ENCODE results near the gene GRK4.
A peak's percentile ranks its signal among the peaks of the same experiment; 100 is the strongest.
"Not testable (repeated sequence)": the region's sequence is repeated elsewhere in the genome, so short reads cannot be mapped to it uniquely, and the experiment has no call there.

GRK4 gene

GRCh38 chr4:2963175-2963965 is at the start of gene GRK4, which contains the start of gene NOP14:
GRK4 (plus strand) TSS chr4:2963571; CDS start chr4:2964071, 500 bp downstream.
NOP14 (minus strand) TSS chr4:2963406; CDS start chr4:2963319, 87 bp downstream.
- DNase-seq (ENCODE audit: low spot score) = peak; percentile 95

- DNase-seq (ENCODE audit: low spot score) = no peak
Measured at GRCh38 chr4:2914256-2915126, 48.9 kb upstream of the GRK4 start.

DNA sequence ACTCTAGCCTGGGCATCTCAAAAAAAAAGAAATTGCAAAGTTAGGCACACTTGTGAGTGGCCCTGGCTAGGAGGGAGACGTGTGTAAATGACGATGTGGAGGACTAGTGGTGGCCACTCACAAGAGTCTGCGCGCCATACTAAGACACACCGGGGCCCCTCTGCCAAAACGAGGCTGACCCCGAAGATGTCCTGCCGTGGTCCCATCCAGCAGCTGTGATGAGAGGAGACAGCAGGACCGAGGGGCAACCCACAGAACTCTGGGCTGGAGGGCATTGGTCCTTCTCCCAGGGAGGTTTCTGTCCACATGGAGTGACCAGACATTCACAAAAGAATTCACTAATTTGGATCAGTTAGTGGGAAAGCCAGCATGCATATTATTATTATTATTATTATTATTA is 47.6 kb upstream of the GRK4 start:
- no peak for DNase-seq (ENCODE audit: low spot score)

- not testable (repeated sequence) for DNase-seq (ENCODE audit: low spot score)
Measured at GRCh38 chr4:2916696-2917095, 46.7 kb upstream of the GRK4 start.

DNA sequence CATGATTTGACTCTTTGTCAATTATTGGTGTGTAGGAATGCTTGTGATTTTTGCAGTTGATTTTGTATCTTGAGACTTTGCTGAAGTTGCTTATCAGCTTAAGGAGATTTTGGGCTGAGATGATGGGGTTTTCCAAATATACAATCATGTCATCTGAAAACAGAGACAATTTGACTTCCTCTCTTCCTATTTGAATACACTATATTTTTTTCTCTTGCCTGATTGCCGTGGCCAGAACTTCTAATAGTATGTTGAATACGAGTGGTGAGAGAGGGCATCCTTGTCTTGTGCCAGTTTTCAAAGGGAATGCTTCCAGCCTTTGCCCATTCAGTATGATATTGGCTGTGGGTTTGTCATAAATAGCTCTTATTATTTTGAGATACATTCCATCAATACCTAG is 45.1 kb upstream of the GRK4 start:
- DNase-seq (ENCODE audit: low spot score) = not testable (repeated sequence)

DNA sequence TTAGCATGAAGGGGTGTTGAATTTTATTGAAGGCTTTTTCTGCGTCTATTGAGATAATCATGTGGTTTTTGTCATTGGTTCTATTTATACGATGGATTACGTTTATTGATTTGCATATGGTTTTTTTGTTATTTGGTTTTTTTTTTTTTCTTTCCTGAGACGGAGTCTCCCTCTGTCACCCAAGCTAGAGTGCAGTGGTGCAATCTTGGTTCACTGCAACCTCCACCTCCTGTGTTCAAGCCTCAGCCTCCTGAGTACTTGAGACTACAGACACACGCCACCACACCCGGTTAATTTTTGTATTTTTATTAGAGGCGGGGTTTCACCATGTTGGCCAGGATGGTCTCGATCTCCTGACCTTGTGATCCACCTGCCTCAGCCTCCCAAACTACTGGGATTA is 44.7 kb upstream of the GRK4 start:
- DNase-seq (ENCODE audit: low spot score) = not testable (repeated sequence)

DNA sequence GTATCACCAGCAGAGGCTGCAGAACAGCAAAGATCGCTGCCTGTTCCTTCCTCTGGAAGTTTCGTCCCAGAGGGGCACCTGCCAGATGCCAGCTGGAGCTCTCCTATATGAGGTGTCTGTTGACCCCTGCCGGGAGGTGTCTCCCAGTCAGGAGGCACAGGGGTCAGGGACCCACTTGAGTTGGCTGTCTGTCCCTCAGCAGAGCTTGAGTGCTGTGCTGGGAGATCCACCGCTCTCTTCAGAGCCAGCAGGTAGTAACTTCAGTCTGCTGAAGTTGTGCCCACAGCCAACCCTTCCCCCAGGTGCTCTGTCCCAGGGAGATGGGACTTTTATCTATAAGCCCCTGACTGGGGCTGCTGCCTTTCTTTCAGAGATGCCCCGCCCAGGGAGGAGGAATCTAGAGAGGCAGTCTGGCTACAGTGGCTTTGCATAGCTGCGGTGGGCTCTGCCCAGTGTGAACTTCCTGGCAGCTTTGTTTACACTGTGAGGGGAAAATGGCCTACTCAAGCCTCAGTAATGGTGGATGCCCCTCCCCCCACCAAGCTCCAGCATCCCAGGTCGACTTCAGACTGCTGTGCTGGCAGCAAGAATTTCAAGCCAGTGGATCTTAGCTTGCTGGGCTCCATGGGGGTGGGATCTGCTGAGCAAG is 40.8 kb upstream of the GRK4 start:
- peak; percentile 68 for DNase-seq (ENCODE audit: low spot score)

- DNase-seq (ENCODE audit: low spot score) = no peak
Measured at GRCh38 chr4:2923141-2923551, 40.2 kb upstream of the GRK4 start.

GRCh38 chr4:2923668-2924173 is 39.6 kb upstream of the GRK4 start:
- DNase-seq (ENCODE audit: low spot score) = no peak

DNA sequence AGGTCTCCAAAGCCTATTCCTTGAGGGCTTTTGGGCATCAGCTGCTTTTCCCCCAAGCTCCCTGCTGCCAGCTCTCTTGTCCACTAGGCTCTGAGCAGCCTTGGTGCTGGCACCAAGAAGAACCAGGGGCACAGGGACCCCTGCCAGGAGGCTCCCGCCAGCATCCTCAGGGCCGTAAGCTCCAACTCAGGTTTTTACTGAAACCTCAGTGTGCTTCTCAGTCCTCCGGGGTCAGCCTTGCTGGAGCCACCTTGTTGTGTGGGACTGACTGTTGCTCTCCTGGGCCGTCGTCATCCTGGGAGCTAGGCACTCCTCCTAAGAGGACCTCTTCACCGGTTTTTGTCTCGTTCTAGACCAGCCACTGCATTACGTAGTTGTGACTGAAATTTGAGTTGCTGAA is 39.1 kb upstream of the GRK4 start:
- DNase-seq (ENCODE audit: low spot score) = no peak

GRCh38 chr4:2924765-2925301 is 38.5 kb upstream of the GRK4 start:
- no peak for DNase-seq (ENCODE audit: low spot score)

- no peak for DNase-seq (ENCODE audit: low spot score)
Measured at GRCh38 chr4:2925496-2925895, 37.9 kb upstream of the GRK4 start.

- DNase-seq (ENCODE audit: low spot score) = no peak
Measured at GRCh38 chr4:2925931-2926860, 37.2 kb upstream of the GRK4 start.

- no peak for DNase-seq (ENCODE audit: low spot score)
Measured at GRCh38 chr4:2927016-2927695, 36.2 kb upstream of the GRK4 start.

DNA sequence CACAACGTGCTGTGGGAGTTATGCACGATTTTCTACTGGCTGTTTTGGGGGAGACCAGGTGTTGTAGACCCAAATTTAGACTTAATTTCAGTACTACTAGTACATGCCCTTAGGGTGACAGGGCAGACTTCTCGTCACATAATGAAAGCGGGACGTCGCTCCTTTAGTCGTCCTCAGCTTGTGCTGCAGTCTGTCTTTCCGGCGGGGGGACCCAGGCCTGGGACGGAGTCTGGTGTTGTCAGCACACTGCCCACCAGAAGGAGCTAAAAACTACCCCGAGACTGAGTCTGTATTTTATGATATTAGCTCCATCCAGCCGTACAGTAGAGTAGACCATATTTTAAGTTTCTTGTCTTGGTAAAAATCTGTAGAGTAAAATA is 35.7 kb upstream of the GRK4 start:
- no peak for DNase-seq (ENCODE audit: low spot score)

- DNase-seq (ENCODE audit: low spot score) = no peak
Measured at GRCh38 chr4:2928242-2929176, 34.9 kb upstream of the GRK4 start.

GRCh38 chr4:2929469-2929868 is 33.9 kb upstream of the GRK4 start:
- no peak for DNase-seq (ENCODE audit: low spot score)

DNA sequence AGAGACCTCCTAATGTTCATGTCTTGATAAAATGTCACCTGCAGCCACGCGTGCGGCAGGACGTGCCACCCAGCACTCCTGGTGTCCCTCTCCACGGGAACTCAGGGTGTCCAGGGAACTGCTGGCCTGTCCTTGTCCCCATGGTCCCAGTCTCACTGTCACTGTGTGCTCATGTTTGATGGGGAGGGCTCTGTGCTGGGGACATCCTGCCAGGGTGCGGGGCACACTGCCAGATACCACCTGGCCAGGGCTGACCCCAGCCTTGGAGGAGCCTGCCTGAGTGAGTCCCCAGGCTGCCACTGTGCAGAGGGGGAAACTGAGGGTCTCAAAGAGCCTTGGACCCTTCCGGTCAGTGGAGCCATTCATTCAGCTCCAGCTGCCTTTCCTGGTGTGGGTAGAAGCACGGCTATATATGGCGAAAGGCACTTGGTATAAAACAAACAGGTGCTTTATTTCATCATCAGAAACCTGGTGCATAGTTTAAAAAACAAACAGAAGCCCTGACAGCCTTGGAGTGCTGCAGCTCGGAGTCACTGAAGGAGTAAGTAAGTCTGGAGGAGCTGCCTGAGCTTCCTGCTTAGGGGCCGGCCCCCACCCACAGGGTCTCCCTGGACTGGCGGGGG is 33.1 kb upstream of the GRK4 start:
- DNase-seq (ENCODE audit: low spot score) = no peak

Measured in SW480 (cell line).